Subcutaneous abdominal adipose tissue (tissue), 5 donors: ENCODE data around the gene ZSCAN23.
A peak's percentile ranks its signal among the peaks of the same experiment; 100 is the strongest.
"Not testable (repeated sequence)": the region's sequence is repeated elsewhere in the genome, so short reads cannot be mapped to it uniquely, and the experiment has no call there.

Experiments
- H3K27ac ChIP-seq: one replicate; pipeline ENCODE4 v1.7.0; 2013; ENCODE audit warnings: low read depth, mild to moderate bottlenecking, inconsistent platforms, low read length, moderate library complexity
- H3K27me3 ChIP-seq, 5 donors: one replicate each; pipeline ENCODE4 v1.7.0; 2013; ENCODE audit warnings: low read length in 5 of 5, inconsistent platforms in 1 of 5; ENCODE audit not compliant: control insufficient read depth in 5 of 5, insufficient read depth in 4 of 5
- H3K36me3 ChIP-seq, 5 donors: one replicate each; pipeline ENCODE4 v1.7.0; 2013; ENCODE audit warnings: low read length in 5 of 5; ENCODE audit not compliant: control insufficient read depth in 5 of 5, insufficient read depth in 5 of 5
- H3K4me1 ChIP-seq, 5 donors: one replicate each; pipeline ENCODE4 v1.7.0; 2013; ENCODE audit warnings: low read length in 5 of 5, mild to moderate bottlenecking in 3 of 5, moderate library complexity in 1 of 5; ENCODE audit not compliant: control insufficient read depth in 5 of 5, insufficient read depth in 5 of 5
- H3K4me3 ChIP-seq, 5 donors: one replicate each; pipeline ENCODE4 v1.7.0; 2013; ENCODE audit warnings: low read length in 5 of 5, low read depth in 1 of 5
- H3K9ac ChIP-seq, 5 donors: one replicate each; pipeline ENCODE4 v1.7.0; 2013; ENCODE audit warnings: low read length in 5 of 5, mild to moderate bottlenecking in 4 of 5, moderate library complexity in 3 of 5
- H3K9me3 ChIP-seq, 5 donors: one replicate each; pipeline ENCODE4 v1.7.0; 2013; ENCODE audit warnings: low read length in 5 of 5; ENCODE audit not compliant: control insufficient read depth in 5 of 5
- donor health status: healthy.
- donor health status: healthy.
- donor health status: healthy.
- donor health status: healthy.
- donor health status: healthy.

ZSCAN23 gene

DNA sequence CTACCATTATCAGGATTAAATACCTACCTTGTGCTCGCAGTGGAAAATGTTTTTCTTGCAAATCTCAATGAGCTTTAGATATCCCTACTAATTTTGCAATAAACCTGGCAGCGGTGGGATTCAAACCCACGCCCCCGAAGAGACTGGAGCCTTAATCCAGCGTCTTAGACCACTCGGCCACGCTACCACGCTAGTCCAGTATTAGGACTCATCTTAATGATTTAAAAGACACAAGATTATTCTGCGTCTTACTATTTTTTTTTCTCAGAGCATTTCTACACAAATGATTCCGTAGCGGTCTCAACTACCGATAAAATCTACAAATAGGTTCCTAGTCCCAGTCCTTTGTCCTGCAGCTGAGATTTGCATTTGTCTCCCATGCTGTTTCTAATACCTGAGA is 35.2 kb upstream of the ZSCAN23 start:
- Histone ChIP-seq H3K36me3 (no peaks in the 10 kb centered on the region), H3K4me1 (peaks cover 0 to 7% (median 0%) of the 10 kb centered on the region in 5 donors), H3K9me3 (no peaks in the 10 kb centered on the region), H3K9ac (no peak overlapping the region), H3K27ac (no peak overlapping the region), H3K27me3 (peaks cover 7 to 28% (median 11%) of the 10 kb centered on the region in 5 donors), H3K4me3 (no peak overlapping the region)

DNA sequence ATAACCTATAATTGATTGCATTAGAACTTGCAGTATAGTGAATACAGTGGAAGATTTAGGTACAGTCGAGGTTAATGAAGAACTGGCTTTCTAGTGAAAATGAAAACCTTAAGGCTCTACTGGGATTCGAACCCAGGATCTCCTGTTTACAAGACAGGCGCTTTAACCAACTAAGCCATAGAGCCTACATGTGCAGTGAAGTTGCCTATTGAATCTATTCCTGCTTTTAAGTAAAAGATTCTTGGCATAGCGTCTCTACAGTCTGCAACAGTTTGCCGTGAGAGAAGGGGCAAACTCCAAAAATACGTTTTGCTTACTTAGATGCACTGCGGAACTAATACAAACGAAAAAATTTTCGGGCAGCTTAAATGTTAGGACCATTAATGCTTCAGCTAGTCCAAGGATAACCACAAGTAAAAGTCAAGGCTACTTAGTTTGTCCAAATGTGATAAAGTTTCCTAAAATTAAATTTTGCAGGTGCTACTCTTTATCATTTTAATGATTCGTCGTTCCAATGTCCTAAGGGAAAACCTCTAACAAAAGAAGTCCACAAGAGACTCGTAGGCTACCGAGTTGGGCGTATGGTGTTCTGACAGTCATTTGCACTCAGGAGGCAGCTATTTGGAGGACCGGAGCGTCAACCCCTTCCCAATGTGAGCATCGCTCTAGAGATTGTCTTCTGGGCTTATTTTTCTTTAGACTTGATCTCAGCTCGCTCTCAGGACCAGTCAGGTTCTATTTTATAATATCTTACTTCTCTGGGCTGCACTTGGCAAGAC is 31.3 kb upstream of the ZSCAN23 start:
- Histone ChIP-seq H3K9me3 (no peaks in the 10 kb centered on the region), H3K27me3 (peaks cover 0 to 12% (median 3%) of the 10 kb centered on the region in 5 donors), H3K27ac (no peak overlapping the region), H3K9ac (peak overlapping the region in 1 of 5 donors; percentile 51), H3K36me3 (no peaks in the 10 kb centered on the region), H3K4me3 (peak overlapping the region in 3 of 5 donors; percentile 28 to 49 (median 46)), H3K4me1 (peaks cover 0 to 7% (median 0%) of the 10 kb centered on the region in 5 donors)

DNA sequence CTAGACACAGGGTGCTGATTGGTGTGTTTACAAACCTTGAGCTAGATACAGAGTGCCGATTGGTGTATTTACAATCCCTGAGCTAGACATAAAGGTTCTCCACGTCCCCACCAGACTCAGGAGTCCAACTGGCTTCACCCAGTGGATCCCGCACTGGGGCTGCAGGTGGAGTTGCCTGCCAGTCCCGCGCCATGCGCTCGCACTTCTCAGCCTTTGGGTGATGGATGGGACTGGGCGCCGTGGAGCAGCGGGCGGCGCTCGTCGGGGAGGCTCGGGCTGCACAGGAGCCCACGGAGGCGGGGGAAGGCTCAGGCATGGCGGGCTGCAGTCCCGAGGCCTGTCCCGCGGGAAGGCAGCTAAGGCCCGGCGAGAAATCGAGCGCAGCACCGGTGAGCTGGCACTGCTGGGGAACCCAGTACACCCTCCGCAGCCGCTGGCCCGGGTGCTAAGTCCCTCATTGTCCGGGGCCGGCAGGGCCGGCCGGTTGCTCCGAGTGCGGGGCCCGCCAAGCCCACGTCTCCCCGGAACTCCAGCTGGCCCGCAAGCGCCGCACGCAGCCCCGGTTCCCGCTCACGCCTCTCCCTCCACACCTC is 26.0 kb upstream of the ZSCAN23 start:
- H3K4me1 ChIP-seq, H3K27me3 ChIP-seq, H3K36me3 ChIP-seq, H3K27ac ChIP-seq, H3K9me3 ChIP-seq, H3K4me3 ChIP-seq, H3K9ac ChIP-seq: not testable (repeated sequence)

DNA sequence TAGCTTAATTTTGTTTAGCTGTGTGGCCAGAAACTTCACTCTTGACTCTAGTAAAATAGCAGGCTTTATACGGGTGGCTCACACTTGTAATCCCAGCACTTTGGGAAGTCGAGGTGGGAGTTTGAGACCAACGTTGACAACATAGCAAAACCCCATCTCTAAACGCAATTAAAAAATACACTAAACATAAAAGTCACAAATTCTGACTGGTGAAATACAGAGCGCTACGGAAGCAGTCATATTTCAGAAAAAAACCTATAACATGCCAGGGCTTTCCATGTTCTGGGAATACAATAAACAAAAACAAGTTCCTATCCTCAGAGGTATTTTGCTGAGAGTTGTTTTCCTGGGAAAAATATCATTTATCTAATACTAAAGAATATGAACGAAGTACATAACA is 24.8 kb upstream of the ZSCAN23 start:
- Histone ChIP-seq H3K4me1 (no peaks in the 10 kb centered on the region), H3K27ac (no peak overlapping the region), H3K9ac (no peak overlapping the region), H3K9me3 (peaks cover 0 to 9% (median 0%) of the 10 kb centered on the region in 5 donors), H3K4me3 (no peak overlapping the region), H3K27me3 (peaks cover 0 to 15% (median 6%) of the 10 kb centered on the region in 5 donors), H3K36me3 (no peaks in the 10 kb centered on the region)

DNA sequence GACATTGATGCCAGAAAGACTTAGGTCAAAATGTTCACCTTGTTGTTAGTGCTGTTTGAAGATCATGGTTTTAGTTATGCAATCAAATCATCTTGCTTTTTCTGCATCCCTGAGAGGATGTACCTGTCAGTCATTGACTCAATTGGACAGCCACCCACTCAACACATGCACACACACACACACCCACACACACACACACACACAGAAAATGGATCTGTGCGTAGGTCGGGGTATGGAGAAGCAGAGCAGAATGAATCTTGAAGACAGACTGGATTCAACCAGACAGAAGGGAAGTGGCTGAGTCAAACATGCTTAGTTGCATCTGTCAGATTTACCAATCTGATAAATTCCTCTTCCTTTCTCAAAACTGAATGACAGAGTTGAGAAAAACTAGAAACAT is 19.1 kb upstream of the ZSCAN23 start:
- no peaks in the 10 kb centered on the region for H3K4me1 ChIP-seq
- no peaks in the 10 kb centered on the region for H3K36me3 ChIP-seq

DNA sequence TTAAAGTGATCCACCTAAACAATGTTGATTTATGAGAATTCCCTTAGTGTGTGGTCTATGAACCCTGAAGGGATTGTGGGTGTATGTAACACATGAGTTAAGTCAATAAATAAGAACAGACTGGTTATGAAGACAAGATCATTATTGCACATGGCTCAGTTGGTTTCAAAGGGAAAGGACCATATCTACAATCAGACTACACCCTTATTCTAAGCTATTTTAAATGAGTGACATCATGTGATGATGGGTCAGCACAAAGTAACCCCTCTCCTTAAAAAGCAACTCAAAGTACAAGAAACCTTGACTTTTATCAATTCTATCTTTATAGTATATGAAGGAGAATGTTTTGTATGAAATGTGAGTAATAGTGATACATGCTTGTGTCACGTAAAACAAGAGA is 15.3 kb upstream of the ZSCAN23 start:
- no peaks in the 10 kb centered on the region for H3K36me3 ChIP-seq
- no peak overlapping the region for H3K9ac ChIP-seq
- no peak overlapping the region for H3K4me3 ChIP-seq
- peaks cover 5 to 23% (median 17%) of the 10 kb centered on the region in 5 donors for H3K27me3 ChIP-seq
- no peaks in the 10 kb centered on the region for H3K4me1 ChIP-seq
- no peaks in the 10 kb centered on the region for H3K9me3 ChIP-seq
- H3K27ac ChIP-seq, result no peak overlapping the region

More for the DNA sequence above, 19.1 kb upstream of the ZSCAN23 start:
- Histone ChIP-seq H3K9me3 (no peaks in the 10 kb centered on the region), H3K27ac (no peak overlapping the region), H3K4me3 (no peak overlapping the region), H3K9ac (no peak overlapping the region), H3K27me3 (peaks cover 0 to 18% (median 9%) of the 10 kb centered on the region in 5 donors)

DNA sequence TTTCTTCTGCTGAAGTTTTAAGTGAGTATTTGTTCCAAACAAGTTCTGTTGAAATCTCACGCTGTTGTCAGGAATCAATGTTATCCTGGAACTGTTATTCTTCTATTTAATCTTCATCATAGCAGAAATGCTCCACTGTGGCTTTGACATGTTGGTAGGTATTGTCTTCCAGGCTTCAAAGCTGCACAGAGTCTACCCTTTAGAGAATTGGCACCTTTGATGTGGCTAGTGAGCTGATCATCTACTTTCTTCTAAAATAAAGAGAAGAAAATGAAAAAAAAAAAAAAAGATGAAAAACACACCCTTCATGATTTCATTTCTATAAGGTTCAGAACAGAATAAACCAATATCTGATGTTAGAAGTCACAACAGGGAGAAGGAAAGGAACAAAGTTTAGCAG is 5.8 kb upstream of the ZSCAN23 start:
- H3K4me3 ChIP-seq, result no peak overlapping the region
- H3K36me3 ChIP-seq, result no peaks in the 10 kb centered on the region
- H3K27ac ChIP-seq, result no peak overlapping the region
- peaks cover 7 to 28% (median 15%) of the 10 kb centered on the region in 5 donors for H3K27me3 ChIP-seq
- H3K4me1 ChIP-seq, result peaks cover 0 to 7% (median 6%) of the 10 kb centered on the region in 5 donors
- no peaks in the 10 kb centered on the region for H3K9me3 ChIP-seq
- H3K9ac ChIP-seq, result no peak overlapping the region

DNA sequence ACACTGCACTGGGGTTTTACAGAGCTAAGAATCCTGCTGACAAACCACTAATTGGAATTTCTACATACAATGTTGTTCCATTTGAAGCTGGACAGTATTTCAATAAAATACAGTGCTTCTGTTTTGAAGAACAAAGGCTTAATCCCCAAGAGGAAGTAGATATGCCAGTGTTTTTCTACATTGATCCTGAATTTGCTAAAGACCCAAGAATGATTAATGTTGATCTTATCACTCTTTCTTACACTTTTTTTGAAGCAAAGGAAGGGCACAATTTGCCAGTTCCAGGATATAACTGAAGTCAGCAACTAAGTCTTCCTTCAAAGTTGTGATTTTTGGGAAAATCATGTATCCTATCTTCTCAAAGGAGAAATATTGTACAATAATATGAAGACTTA is 4.2 kb upstream of the ZSCAN23 start:
- H3K27ac ChIP-seq, H3K9ac ChIP-seq, H3K36me3 ChIP-seq, H3K9me3 ChIP-seq, H3K4me3 ChIP-seq: not testable (repeated sequence)
- Histone ChIP-seq H3K4me1 (peaks cover 0 to 20% (median 16%) of the 10 kb centered on the region in 5 donors), H3K27me3 (peaks cover 7 to 20% (median 15%) of the 10 kb centered on the region in 5 donors)

DNA sequence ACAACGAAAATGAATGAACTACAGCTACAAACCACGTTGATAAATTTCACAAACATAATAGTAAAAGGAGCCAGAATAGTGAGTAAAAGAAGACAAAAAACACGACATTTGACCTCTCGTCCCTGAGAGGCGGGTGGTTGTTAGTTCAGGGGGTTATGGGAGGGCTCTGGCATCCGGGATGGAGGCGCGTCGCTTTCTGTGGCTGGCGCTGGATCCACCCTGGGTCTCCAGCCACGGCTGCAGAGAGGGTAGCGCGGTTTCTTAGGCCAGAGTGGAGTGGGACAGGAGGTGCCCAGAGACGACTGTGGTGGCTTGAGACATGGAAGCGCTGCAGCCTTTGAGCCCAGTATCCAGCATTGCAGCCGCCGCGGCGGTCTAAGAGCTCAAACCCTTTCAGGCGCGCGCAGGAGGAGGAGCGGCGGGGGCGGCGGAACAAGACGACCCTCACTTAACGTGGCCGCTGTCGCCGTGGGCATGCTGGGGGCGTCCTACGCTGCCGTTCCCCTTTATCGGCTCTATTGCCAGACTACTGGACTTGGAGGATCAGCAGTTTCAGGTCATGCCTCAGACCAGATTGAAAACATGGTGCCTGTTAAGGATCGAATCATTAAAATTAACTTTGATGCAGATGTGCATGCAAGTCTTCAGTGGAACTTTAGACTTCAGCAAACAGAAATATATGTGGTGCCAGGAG is 3.7 kb upstream of the ZSCAN23 start:
- no peak overlapping the region for H3K9ac ChIP-seq
- H3K4me1 ChIP-seq, result peaks cover 0 to 22% (median 18%) of the 10 kb centered on the region in 5 donors
- peak overlapping the region in 3 of 5 donors; percentile 14 to 35 (median 33) for H3K4me3 ChIP-seq
- no peak overlapping the region for H3K27ac ChIP-seq
- H3K27me3 ChIP-seq, result peaks cover 7 to 19% (median 15%) of the 10 kb centered on the region in 5 donors
- H3K36me3 ChIP-seq, result no peaks in the 10 kb centered on the region
- H3K9me3 ChIP-seq, result no peaks in the 10 kb centered on the region

DNA sequence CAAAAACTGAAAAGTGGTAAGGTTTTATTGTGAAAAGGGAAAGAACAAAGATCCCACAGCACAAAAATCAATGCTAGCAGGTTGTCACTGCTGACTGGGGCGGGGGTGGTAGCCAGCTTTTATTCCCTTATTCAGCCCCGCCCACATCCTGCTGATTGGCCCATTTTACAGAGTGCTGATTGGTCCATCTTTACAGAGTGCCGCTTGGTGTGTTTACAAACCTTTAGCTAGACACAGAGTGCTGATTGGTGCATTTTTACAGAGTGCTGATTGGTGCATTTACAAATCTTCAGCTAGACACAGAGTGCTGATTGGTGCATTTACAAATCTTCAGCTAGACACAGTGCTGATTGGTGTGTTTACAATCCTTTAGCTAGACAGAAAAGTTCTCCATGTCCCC is 1.5 kb upstream of the ZSCAN23 start:
- not testable (repeated sequence) for H3K36me3 ChIP-seq, H3K27ac ChIP-seq, H3K9ac ChIP-seq, H3K4me3 ChIP-seq, H3K9me3 ChIP-seq
- Histone ChIP-seq H3K27me3 (peaks cover 7 to 19% (median 15%) of the 10 kb centered on the region in 5 donors), H3K4me1 (peaks cover 0 to 22% (median 18%) of the 10 kb centered on the region in 5 donors)
